Liver (tissue), 3 donors: Measurements from ENCODE around the gene NCKAP5L.

ENCODE experiments used
- FOXA1 ChIP-seq: IDR thresholded peaks from 2 replicates; pipeline ENCODE4 v1.6.1; 2016; ENCODE audit warnings: antibody characterized with exemption
- HNF4A ChIP-seq, 2 donors: conservative IDR thresholded peaks; 2 replicates each; pipeline ENCODE4 v1.6.1; 2016; ENCODE audit warnings: antibody characterized with exemption in 2 of 2, mild to moderate bottlenecking in 2 of 2
- JUND ChIP-seq, 2 donors: IDR thresholded peaks; 2 replicates each; pipeline ENCODE4 v1.6.1; 2016; ENCODE audit warnings: antibody characterized with exemption in 2 of 2
- MAX ChIP-seq: IDR thresholded peaks from 2 replicates; pipeline ENCODE4 v1.6.1; 2016; ENCODE audit warnings: antibody characterized with exemption
- RAD21 ChIP-seq, 2 donors: IDR thresholded peaks; 2 replicates each; pipeline ENCODE4 v1.6.1; 2016; ENCODE audit warnings: antibody characterized with exemption in 2 of 2, mild to moderate bottlenecking in 2 of 2
- SP1 ChIP-seq: IDR thresholded peaks from 2 replicates; pipeline ENCODE4 v1.6.1; 2018; ENCODE audit warnings: antibody characterized with exemption, mild to moderate bottlenecking
- TAF1 ChIP-seq: conservative IDR thresholded peaks from 2 replicates; pipeline ENCODE4 v1.6.1; 2016; ENCODE audit warnings: antibody characterized with exemption, mild to moderate bottlenecking
- TF ChIP-seq, protein P1 (sequence below): IDR thresholded peaks from 2 replicates; pipeline ENCODE4 v1.6.1; 2016; ENCODE audit warnings: antibody characterized with exemption, mild to moderate bottlenecking
- TF ChIP-seq, protein P2 (sequence below): fragments of 150-350 bp; IDR thresholded peaks from 2 replicates; pipeline ENCODE4 v1.5.1; 2017; ENCODE audit warnings: improper control_type of control experiment, low read depth, low read length; ENCODE audit not compliant: missing input control
- TF ChIP-seq, protein P3 (sequence below): IDR thresholded peaks from 2 replicates; pipeline ENCODE4 v1.6.1; 2016; ENCODE audit warnings: antibody characterized with exemption
- donor health status: healthy.
- donor health status: healthy.

- TF ChIP-seq MAX (no peak), JUND (IDR thresholded peaks at IDR 0.05) (no peak), TAF1 (no peak), HNF4A (conservative IDR thresholded peaks at IDR 0.05) (no peak), FOXA1 (no peak), RAD21 (IDR thresholded peaks at IDR 0.05) (no peak), SP1 (no peak)
- TF ChIP-seq, protein P1, sequence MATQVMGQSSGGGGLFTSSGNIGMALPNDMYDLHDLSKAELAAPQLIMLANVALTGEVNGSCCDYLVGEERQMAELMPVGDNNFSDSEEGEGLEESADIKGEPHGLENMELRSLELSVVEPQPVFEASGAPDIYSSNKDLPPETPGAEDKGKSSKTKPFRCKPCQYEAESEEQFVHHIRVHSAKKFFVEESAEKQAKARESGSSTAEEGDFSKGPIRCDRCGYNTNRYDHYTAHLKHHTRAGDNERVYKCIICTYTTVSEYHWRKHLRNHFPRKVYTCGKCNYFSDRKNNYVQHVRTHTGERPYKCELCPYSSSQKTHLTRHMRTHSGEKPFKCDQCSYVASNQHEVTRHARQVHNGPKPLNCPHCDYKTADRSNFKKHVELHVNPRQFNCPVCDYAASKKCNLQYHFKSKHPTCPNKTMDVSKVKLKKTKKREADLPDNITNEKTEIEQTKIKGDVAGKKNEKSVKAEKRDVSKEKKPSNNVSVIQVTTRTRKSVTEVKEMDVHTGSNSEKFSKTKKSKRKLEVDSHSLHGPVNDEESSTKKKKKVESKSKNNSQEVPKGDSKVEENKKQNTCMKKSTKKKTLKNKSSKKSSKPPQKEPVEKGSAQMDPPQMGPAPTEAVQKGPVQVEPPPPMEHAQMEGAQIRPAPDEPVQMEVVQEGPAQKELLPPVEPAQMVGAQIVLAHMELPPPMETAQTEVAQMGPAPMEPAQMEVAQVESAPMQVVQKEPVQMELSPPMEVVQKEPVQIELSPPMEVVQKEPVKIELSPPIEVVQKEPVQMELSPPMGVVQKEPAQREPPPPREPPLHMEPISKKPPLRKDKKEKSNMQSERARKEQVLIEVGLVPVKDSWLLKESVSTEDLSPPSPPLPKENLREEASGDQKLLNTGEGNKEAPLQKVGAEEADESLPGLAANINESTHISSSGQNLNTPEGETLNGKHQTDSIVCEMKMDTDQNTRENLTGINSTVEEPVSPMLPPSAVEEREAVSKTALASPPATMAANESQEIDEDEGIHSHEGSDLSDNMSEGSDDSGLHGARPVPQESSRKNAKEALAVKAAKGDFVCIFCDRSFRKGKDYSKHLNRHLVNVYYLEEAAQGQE = no peak
- TF ChIP-seq, protein P2, sequence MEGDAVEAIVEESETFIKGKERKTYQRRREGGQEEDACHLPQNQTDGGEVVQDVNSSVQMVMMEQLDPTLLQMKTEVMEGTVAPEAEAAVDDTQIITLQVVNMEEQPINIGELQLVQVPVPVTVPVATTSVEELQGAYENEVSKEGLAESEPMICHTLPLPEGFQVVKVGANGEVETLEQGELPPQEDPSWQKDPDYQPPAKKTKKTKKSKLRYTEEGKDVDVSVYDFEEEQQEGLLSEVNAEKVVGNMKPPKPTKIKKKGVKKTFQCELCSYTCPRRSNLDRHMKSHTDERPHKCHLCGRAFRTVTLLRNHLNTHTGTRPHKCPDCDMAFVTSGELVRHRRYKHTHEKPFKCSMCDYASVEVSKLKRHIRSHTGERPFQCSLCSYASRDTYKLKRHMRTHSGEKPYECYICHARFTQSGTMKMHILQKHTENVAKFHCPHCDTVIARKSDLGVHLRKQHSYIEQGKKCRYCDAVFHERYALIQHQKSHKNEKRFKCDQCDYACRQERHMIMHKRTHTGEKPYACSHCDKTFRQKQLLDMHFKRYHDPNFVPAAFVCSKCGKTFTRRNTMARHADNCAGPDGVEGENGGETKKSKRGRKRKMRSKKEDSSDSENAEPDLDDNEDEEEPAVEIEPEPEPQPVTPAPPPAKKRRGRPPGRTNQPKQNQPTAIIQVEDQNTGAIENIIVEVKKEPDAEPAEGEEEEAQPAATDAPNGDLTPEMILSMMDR = no peak
- TF ChIP-seq, protein P3, sequence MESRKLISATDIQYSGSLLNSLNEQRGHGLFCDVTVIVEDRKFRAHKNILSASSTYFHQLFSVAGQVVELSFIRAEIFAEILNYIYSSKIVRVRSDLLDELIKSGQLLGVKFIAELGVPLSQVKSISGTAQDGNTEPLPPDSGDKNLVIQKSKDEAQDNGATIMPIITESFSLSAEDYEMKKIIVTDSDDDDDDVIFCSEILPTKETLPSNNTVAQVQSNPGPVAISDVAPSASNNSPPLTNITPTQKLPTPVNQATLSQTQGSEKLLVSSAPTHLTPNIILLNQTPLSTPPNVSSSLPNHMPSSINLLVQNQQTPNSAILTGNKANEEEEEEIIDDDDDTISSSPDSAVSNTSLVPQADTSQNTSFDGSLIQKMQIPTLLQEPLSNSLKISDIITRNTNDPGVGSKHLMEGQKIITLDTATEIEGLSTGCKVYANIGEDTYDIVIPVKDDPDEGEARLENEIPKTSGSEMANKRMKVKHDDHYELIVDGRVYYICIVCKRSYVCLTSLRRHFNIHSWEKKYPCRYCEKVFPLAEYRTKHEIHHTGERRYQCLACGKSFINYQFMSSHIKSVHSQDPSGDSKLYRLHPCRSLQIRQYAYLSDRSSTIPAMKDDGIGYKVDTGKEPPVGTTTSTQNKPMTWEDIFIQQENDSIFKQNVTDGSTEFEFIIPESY = no peak
Measured at GRCh38 chr12:49790741-49791555, 37.3 kb downstream of the NCKAP5L start.
